ENCODE results near the gene PDE6B. TPM values are rescaled to one million over a fixed set of nuclear protein-coding genes. Genes with fewer than 3 reads are reported as not detected.

PDE6B gene
- polyA plus RNA-seq, 1 donor (not counting 4 experiments of a cell fraction or from before 2014, with no cell fraction given) = not detected

DNA sequence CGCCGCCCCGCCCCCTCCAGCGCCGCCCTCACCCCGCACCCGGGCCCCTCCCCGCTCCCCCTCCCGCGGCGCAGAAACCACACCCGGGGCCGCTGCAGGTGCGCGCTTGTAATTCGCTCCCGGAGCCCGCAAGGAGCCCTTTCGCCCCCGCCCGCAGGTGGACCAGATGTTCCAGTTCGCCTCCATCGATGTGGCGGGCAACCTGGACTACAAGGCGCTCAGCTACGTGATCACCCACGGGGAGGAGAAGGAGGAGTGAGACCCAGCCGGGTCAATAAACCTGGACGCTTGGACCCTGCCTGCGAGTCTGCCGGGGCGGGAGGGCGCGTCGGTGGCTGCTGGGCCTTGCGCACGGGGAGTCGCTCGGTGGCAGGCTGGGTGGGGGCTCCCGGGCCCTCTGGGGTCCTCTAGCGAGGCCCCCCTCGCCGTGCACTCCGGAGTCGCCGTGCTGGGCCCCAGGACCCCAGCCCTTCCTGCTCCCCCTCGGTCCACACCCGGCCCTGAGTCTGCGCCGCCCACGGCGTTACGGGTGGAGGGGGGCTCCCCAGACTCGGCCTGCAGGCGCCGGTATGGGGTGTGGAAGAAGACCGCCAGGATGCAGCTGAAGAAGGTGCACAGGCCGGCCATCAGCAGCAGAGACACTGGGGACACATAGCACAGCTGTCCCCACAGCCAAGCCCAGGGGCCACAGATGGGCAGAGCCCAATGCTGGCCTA lies 56.5 kb downstream of the PDE6B start:
- Histone ChIP-seq H4K20me1 (ENCODE audit: control insufficient read depth, extremely low read depth, insufficient read depth, low read length) (peaks cover 4% of the 10 kb centered on the region), H3K27ac (ENCODE audit: control insufficient read depth, insufficient read depth, low read length) (no peak overlapping the region), H3K9ac (ENCODE audit: control insufficient read depth, extremely low read depth, insufficient read depth, low read length) (no peak overlapping the region), H3K79me2 (ENCODE audit: control insufficient read depth, insufficient read depth, low read length) (no peaks in the 10 kb centered on the region), H3K4me1 (ENCODE audit: control insufficient read depth, extremely low read depth, insufficient read depth, low read length) (peaks cover 14% of the 10 kb centered on the region), H3K4me2 (ENCODE audit: control insufficient read depth, extremely low read depth, insufficient read depth, low read depth, low read length) (peak overlapping the region; percentile 48), H3K4me3 (ENCODE audit: control insufficient read depth in 2 of 3, extremely low read depth in 1 of 3, insufficient read depth in 2 of 3, low read depth in 1 of 3, low read length in 3 of 3) (no peak overlapping the region), H3K9me1 (ENCODE audit: control insufficient read depth, extremely low read depth, insufficient read depth, low read length) (no peaks in the 10 kb centered on the region), H3K36me3 (ENCODE audit: control insufficient read depth in 2 of 2, extremely low read depth in 1 of 2, insufficient read depth in 2 of 2, low read length in 2 of 2) (no peaks in the 10 kb centered on the region), H2AFZ (ENCODE audit: control insufficient read depth, low read length) (no peak overlapping the region), H3K27me3 (ENCODE audit: control insufficient read depth, extremely low read depth, insufficient read depth, low read length) (peaks cover 12% of the 10 kb centered on the region), H3K9me3 (ENCODE audit: control insufficient read depth, low read depth, low read length) (no peaks in the 10 kb centered on the region)
- DNase-seq (ENCODE audit: low read depth, low spot score) (no peak), FAIRE-seq (no peak)
- dilution Hi-C loops (cut with MboI; ENCODE audit: extremely low pct_ligation_motif_present, low sequenced_read_pairs) = no loop called here
- no peak for TF ChIP-seq EZH2 (IDR thresholded peaks at IDR 0.05; ENCODE audit: low read length)
- TF ChIP-seq, protein P1, sequence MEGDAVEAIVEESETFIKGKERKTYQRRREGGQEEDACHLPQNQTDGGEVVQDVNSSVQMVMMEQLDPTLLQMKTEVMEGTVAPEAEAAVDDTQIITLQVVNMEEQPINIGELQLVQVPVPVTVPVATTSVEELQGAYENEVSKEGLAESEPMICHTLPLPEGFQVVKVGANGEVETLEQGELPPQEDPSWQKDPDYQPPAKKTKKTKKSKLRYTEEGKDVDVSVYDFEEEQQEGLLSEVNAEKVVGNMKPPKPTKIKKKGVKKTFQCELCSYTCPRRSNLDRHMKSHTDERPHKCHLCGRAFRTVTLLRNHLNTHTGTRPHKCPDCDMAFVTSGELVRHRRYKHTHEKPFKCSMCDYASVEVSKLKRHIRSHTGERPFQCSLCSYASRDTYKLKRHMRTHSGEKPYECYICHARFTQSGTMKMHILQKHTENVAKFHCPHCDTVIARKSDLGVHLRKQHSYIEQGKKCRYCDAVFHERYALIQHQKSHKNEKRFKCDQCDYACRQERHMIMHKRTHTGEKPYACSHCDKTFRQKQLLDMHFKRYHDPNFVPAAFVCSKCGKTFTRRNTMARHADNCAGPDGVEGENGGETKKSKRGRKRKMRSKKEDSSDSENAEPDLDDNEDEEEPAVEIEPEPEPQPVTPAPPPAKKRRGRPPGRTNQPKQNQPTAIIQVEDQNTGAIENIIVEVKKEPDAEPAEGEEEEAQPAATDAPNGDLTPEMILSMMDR (optimal IDR thresholded peaks at IDR 0.05 in 1 of 3, IDR thresholded peaks at IDR 0.05 in 1 of 3, conservative IDR thresholded peaks at IDR 0.05 in 1 of 3; ENCODE audit: extremely low read depth in 1 of 3, insufficient read depth in 2 of 3, low read length in 3 of 3) = no peak

DNA sequence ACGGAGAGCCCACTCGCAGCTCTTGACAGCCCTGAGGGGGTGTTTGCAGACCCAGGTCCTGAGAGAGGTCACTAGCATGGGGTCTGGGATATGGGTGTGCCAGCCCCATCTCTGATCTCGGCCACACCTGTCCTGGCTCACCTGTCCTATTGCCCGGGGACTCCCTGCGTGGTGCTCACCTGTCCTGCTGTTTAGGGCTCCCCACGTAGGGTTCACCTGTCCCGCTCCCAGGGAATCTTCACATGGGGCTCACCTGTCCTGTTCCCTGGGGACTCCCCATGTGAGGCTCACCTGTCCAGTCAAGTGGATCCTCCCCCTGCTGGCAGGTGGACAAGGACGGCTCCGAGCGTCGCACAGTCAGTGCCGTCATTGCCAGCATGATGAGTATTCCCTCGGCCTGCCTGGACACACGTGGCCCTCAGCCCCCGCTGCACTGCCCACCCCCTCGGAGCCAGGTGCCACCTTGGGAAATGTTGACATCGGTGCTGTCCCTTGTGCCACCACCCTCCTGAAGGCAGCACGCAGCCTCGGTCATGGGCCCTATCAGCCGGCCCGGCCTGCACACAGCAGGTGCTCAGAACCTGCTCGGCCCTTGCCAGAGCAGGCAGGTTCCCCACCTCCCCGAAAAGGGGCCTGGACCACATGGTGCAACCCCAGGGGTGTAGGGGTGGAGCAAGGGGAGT lies 57.3 kb downstream of the PDE6B start:
- H2AFZ ChIP-seq (ENCODE audit: control insufficient read depth, low read length) = no peak overlapping the region
- H3K9me1 ChIP-seq (ENCODE audit: control insufficient read depth, extremely low read depth, insufficient read depth, low read length) = no peaks in the 10 kb centered on the region
- FAIRE-seq (no peak), DNase-seq (ENCODE audit: low read depth, low spot score) (no peak)
- dilution Hi-C loops (cut with MboI; ENCODE audit: extremely low pct_ligation_motif_present, low sequenced_read_pairs) = no loop called here
- H3K4me2 ChIP-seq (ENCODE audit: control insufficient read depth, extremely low read depth, insufficient read depth, low read depth, low read length) = no peak overlapping the region
- H3K9ac ChIP-seq (ENCODE audit: control insufficient read depth, extremely low read depth, insufficient read depth, low read length) = no peak overlapping the region
- peaks cover 14% of the 10 kb centered on the region for H3K4me1 ChIP-seq (ENCODE audit: control insufficient read depth, extremely low read depth, insufficient read depth, low read length)
- no peak overlapping the region for H3K4me3 ChIP-seq (ENCODE audit: control insufficient read depth in 2 of 3, extremely low read depth in 1 of 3, insufficient read depth in 2 of 3, low read depth in 1 of 3, low read length in 3 of 3)
- TF ChIP-seq, protein P1 (optimal IDR thresholded peaks at IDR 0.05 in 1 of 3, IDR thresholded peaks at IDR 0.05 in 1 of 3, conservative IDR thresholded peaks at IDR 0.05 in 1 of 3; ENCODE audit: extremely low read depth in 1 of 3, insufficient read depth in 2 of 3, low read length in 3 of 3) = no peak
- no peak for TF ChIP-seq EZH2 (IDR thresholded peaks at IDR 0.05; ENCODE audit: low read length)
- peaks cover 12% of the 10 kb centered on the region for H3K27me3 ChIP-seq (ENCODE audit: control insufficient read depth, extremely low read depth, insufficient read depth, low read length)
- no peaks in the 10 kb centered on the region for H3K9me3 ChIP-seq (ENCODE audit: control insufficient read depth, low read depth, low read length)
- H3K27ac ChIP-seq (ENCODE audit: control insufficient read depth, insufficient read depth, low read length) = no peak overlapping the region
- no peaks in the 10 kb centered on the region for H3K79me2 ChIP-seq (ENCODE audit: control insufficient read depth, insufficient read depth, low read length)
- H3K36me3 ChIP-seq (ENCODE audit: control insufficient read depth in 2 of 2, extremely low read depth in 1 of 2, insufficient read depth in 2 of 2, low read length in 2 of 2) = no peaks in the 10 kb centered on the region
- H4K20me1 ChIP-seq (ENCODE audit: control insufficient read depth, extremely low read depth, insufficient read depth, low read length) = peaks cover 4% of the 10 kb centered on the region

Data from keratinocyte (primary cell).